CD4-positive, alpha-beta T cell treated with Interleukin-2 at 100 ng/mL for 4 hours (primary cell): ENCODE data around the gene ZNF407.
"Not testable (repeated sequence)": the region's sequence is repeated elsewhere in the genome, so short reads cannot be mapped to it uniquely, and the experiment has no call there.

Experiments used
- DNase-seq: peaks from one replicate; pipeline ENCODE4 v3.0.0-alpha.2; 2020; ENCODE audit warnings: low spot score

ZNF407 gene

GRCh38 chr18:74971776-74972175 is 374.1 kb downstream of the ZNF407 start:
- DNase-seq, result not testable (repeated sequence)

- DNase-seq, result no peak
Observed at GRCh38 chr18:74972354-74972753, 374.7 kb downstream of the ZNF407 start.

GRCh38 chr18:74975001-74975400 is 377.3 kb downstream of the ZNF407 start:
- no peak for DNase-seq

DNA sequence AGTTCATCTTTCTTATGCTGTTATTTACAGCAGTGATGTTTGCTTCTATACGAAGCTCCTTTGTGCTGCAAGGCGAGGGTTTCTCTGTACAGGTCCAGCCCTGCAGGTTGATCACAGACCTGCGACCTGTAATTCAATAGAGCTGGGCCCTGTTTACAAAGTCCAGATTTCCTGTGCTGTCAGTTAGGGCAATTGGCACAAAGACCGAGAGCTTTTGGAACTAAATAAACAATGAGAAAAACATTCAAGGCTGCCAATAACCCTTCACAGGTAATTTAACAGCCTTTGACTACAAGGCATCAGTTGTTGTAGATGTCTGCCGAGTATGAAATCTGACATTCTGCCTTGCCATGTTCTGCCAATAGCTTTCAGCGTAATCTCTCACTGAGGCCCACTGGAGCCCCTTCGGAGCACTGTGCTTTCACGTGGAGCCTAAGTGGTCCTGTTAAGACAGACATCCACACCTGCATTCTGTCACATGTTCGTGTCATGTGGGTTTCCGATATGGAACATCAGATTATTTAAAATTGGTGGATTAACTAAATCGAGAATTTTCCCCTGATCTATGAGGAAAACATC is 378.8 kb downstream of the ZNF407 start:
- no peak for DNase-seq

DNA sequence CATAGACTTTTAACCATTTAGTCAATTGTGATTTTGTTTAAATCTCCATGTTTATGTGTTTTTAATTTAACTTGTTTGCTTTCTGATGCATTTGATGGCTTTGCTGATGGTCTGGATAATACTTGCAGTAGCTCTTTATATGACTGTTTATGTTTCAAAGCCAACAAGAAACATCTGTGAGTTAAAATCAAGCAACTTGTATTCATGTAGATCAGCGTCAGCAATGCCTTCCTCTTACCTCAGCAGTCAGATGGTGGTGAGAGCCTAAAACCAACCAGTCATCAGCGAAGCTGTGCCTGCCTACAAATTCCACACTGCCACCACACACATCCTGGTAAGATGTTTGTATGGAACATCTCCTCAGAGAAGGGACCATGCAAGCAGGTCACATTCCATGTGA is 379.4 kb downstream of the ZNF407 start:
- no peak for DNase-seq

DNA sequence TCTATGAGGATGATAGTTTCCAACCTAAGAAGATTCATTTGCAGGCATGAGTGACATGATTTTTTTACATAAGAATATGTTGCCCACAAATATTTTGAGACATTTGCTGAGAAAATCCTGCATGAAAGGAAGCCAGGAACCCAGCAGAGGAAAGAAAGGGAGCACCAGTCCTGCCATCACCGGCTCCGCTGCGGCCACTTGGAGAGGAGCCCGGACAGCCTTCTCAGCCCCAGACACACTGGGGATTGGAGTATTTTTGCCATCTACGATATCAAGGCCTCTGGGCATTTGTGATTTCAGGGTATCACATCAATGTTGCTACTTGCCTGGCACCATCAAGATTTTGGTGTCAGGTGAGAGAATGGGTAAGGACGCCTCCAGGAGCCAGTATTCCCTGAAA is 383.0 kb downstream of the ZNF407 start:
- no peak for DNase-seq

DNA sequence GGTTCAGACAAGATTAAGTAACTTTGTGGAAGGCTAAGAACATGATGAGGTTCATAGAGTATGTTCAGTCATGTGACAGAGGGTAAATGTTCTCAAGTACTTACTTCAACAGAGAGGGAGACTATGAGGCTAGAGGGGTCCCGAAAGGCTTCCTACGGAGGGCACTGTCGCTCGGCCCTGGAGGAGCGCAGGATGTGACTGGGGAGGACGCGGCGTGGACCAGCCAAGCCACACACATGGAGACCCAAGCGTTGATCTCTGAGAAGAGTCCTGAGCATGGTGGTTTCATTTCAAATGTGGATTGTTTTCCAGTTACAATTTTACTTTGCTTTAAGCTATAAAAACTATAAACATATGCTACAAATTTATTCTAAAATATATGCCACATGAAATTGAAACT is 383.8 kb downstream of the ZNF407 start:
- DNase-seq, result no peak

- no peak for DNase-seq
Observed at GRCh38 chr18:74982946-74983635, 385.4 kb downstream of the ZNF407 start.

DNA sequence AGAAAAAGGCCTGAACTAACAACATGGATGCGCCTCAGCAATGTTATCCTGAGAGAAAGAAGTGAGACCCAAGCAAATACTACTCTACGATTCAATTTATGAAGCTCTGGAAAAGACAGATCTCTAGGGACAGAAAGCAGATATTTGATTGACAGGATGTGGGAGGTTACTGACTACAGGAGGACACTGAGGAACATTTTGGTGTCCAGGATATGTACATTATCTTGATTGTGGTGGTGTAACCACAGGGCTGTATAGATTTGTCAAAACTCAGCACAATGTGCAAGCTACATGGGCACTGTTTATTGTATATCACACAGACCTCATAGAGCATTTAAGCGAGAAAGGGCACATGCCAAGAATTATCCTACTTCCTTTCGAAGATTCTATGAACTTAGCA is 391.5 kb downstream of the ZNF407 start:
- no peak for DNase-seq

DNA sequence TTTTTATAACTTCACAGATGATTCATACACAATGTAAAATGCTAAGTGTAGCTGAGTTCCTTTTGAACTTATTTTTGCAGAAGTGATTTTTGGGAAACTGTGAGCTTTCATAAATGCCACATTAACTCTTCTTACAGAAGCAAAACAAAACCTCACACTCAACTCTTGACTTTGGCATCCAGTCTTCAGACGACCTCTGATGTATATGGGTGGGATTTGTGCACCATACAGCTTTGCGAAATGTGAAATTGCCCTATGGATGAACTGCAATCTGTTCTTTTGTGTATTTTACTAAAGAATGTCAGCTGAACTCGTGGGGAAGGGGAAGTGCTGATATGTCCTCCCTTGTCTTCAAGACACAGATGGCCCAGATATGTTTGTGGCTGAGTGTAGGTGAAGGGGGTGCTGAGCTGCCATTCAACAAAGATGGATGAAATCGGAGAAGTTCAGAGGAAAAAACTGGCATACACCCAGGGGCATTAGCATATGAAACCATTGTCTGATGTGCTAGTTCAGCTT is 393.0 kb downstream of the ZNF407 start:
- no peak for DNase-seq

- peak; percentile 56 for DNase-seq
Observed at GRCh38 chr18:74994502-74995418, 397.1 kb downstream of the ZNF407 start.

GRCh38 chr18:74995419-74995736 is 397.7 kb downstream of the ZNF407 start:
- no peak for DNase-seq

DNA sequence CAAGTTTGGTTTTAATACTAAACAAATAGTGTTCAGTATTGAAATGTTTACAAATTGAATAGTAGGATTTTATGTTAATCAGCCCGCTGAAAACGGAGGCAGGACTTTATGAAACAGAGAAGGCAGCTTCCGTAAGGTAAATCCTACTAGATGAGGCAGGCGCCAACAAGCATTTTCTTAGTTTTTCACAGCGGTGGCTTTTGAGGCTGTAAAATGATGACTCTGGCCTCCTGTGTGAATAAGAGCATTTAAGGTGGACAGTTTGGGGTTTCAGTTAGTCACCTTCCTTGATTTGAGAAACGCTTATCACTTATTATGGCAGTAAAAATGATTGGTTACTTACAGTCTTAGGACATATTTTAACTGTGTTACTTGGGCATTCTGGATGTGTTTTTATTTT is 398.4 kb downstream of the ZNF407 start:
- DNase-seq, result peak; percentile 52

DNA sequence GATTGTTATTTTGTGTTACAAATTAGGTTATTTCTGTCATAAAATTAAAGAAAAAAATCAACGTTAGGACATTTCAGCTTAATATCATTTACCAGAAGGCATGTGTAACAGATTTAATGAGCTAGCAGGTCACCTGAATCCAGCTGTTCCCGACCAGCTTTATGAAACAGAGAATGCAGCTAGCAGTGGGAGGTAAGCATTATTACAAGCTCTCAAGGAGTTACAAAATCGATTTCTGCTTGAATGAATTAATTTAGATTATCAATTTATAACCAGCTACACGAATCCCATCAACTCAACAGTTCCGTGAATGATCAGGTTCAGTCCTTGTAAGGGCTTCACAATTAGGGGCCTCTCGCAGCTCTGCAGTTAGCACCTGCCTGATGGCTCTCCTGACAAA is 399.3 kb downstream of the ZNF407 start:
- DNase-seq, result no peak

DNA sequence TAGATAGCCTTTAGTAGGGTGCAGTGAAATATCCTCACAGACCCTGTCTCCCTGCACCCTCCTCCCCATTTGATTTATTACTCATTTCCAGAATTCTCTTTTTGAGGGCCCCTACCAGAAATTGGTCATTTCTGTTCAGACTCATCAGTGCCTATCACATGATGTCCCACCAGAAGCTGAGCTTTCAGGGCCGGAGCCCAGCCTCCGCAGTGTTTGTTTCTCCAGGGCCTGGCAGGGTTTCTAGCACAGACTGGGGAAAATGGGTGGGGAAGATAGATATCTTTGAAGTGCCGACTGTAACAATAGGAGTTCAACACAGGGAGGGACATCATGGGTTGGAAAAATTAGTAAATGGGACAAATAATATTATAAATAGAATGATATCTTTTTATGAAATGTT is 403.2 kb downstream of the ZNF407 start:
- DNase-seq, result no peak

DNA sequence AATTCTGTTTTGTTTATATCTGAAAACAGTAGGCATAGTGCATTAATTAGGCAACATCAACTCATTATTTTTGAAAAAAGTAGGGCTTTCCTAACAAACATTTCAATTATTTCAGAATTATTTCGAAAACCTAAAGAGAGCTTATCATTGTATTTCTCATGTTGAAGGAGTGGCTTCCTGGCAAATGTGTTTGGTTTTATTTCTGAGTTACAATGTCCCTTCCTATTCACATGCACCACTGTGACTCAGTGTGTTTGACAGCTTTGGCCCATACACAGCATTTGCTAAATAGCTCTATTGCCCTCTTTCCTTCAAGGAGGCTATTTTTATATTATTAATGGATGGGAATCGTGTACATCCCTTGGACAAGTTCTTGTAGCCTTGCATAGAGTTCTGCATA is 405.4 kb downstream of the ZNF407 start:
- no peak for DNase-seq

DNA sequence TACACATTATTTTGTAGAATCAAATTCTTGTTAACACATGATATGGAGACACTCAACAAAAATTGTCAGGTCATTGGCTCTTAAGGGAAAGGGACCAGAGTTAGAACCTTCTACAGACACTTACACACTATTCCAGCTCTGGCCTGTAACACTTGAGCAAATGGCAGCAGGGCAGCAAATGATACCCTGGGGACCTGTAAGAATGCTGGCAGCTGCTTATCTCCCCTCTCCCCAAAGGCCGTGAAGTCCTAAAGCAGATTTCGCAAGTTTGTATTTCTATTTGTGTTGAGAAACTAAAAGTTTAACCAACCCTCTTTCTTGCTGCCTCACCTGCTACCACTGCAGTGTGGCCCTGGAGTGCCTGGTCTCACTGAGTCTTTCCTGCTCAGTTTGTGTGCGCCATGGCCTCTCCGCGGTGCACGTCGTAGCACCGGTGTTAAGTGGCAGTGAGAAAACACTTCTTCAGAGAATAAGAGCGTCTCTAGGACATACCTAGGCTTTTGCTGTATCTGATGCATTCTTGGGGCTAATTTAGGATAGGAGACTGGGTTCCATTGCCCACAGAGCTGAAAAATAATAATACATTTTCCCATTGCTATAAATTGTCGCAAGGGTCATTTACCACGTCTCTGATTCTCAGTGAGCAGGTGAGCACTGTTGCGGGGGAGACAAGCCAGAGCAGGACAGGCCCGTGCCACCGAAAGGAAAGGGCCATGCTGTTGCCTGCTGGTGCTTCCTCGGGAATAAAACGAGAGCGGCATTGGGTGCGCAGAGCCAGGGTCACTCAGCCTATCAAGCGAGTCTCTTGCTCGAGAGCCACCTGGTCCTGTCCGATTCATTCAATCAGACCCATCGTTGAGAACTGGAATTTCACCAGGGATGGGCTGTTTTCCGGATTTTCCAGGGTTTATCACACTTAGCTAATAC is 406.4 kb downstream of the ZNF407 start:
- DNase-seq, result no peak

DNA sequence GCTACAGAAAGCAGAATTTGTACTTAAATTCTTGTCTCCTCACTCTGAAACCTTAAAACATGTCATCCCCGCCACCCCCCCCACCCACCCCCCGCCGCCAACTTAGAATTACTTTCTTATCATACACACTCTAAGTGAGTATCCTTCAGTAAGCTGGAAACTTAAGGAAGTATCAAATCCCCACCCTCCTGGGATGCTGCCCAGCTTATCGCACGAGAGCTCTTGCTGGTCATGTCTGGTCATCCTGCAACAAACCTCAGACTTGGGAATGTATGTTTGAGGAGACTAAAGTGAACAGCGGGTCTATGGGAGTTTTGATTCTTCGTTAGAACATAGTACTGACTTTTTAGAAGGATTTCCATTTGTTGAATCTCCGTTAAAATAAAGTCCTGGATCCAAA is 408.0 kb downstream of the ZNF407 start:
- no peak for DNase-seq

- DNase-seq, result no peak
Observed at GRCh38 chr18:75008186-75008585, 410.5 kb downstream of the ZNF407 start.

- DNase-seq, result no peak
Observed at GRCh38 chr18:75009296-75009695, 411.6 kb downstream of the ZNF407 start.

DNA sequence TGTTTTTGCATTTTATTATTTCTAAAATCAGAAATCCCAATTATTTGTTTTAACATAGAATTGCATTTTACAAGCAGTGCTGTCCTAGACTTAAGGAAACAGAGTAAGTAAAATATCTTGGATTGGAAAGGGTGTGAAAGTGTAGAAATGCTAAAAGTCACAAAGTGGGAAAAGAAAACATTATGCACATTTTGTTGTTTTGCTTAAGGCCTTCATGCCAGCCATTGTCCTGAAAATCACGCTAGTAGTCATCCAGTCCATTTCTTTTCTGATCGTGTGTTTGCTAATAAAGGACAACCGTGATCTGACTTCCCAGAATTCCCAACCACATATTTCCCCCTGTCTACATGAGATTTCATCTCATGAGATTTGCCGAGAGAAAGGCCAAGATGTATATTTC is 412.2 kb downstream of the ZNF407 start:
- no peak for DNase-seq

DNA sequence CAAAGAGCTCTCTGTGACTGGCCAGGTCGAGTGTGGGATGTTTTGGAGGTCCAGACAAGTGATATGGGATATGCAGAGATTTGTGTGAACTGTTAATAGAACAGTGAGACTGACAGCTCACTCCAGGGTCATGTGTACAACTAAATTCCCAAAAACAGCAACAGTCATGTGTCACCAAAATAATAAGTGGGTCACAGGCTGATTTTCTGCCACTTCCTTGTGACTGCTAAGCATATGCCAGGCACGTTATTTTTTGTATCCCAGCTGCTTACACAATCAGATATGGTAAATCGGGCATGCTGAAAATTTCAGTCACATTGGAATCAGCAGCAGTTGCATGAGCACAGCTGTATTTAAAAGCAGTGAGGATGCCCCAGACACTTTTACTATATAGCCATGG is 412.6 kb downstream of the ZNF407 start:
- no peak for DNase-seq
